ENCODE results near the gene ACTL9.
A peak's percentile ranks its signal among the peaks of the same experiment; 100 is the strongest.

The ACTL9 gene

GRCh38 chr19:8686549-8686948 lies 12.0 kb downstream of the ACTL9 start:
- DNase-seq (ENCODE audit: low read depth in 2 of 2, low spot score in 1 of 2): no peak

GRCh38 chr19:8684001-8684902 lies 14.3 kb downstream of the ACTL9 start:
- no peak for DNase-seq (ENCODE audit: low read depth in 2 of 2, low spot score in 1 of 2)

GRCh38 chr19:8682931-8683330 lies 15.7 kb downstream of the ACTL9 start:
- no peak for DNase-seq (ENCODE audit: low read depth in 2 of 2, low spot score in 1 of 2)

- DNase-seq (ENCODE audit: low read depth in 2 of 2, low spot score in 1 of 2): no peak
Measured at GRCh38 chr19:8682472-8682871, 16.1 kb downstream of the ACTL9 start.

- DNase-seq (ENCODE audit: low read depth in 2 of 2, low spot score in 1 of 2): no peak
Measured at GRCh38 chr19:8681345-8682029, 17.1 kb downstream of the ACTL9 start.

- no peak for DNase-seq (ENCODE audit: low read depth in 2 of 2, low spot score in 1 of 2)
Measured at GRCh38 chr19:8680676-8681344, 17.8 kb downstream of the ACTL9 start.

- no peak for DNase-seq (ENCODE audit: low read depth in 2 of 2, low spot score in 1 of 2)
Measured at GRCh38 chr19:8678244-8678807, 20.3 kb downstream of the ACTL9 start.

- DNase-seq (ENCODE audit: low read depth in 2 of 2, low spot score in 1 of 2): no peak
Measured at GRCh38 chr19:8675066-8675465, 23.5 kb downstream of the ACTL9 start.

- no peak for DNase-seq (ENCODE audit: low read depth in 2 of 2, low spot score in 1 of 2)
Measured at GRCh38 chr19:8673276-8673891, 25.2 kb downstream of the ACTL9 start.

- no peak for DNase-seq (ENCODE audit: low read depth in 2 of 2, low spot score in 1 of 2)
Measured at GRCh38 chr19:8666814-8667405, 31.7 kb downstream of the ACTL9 start.

- no peak for DNase-seq (ENCODE audit: low read depth in 2 of 2, low spot score in 1 of 2)
Measured at GRCh38 chr19:8665468-8666213, 33.0 kb downstream of the ACTL9 start.

- DNase-seq (ENCODE audit: low read depth in 2 of 2, low spot score in 1 of 2): no peak
Measured at GRCh38 chr19:8664671-8665057, 33.9 kb downstream of the ACTL9 start.

GRCh38 chr19:8663920-8664670 lies 34.5 kb downstream of the ACTL9 start:
- DNase-seq (ENCODE audit: low read depth in 2 of 2, low spot score in 1 of 2): no peak

GRCh38 chr19:8662263-8662662 lies 36.3 kb downstream of the ACTL9 start:
- DNase-seq (ENCODE audit: low read depth in 2 of 2, low spot score in 1 of 2): no peak

GRCh38 chr19:8659905-8660304 lies 38.7 kb downstream of the ACTL9 start:
- DNase-seq (ENCODE audit: low read depth in 2 of 2, low spot score in 1 of 2): no peak

GRCh38 chr19:8657869-8658268 lies 40.7 kb downstream of the ACTL9 start:
- DNase-seq (ENCODE audit: low read depth in 2 of 2, low spot score in 1 of 2): no peak

GRCh38 chr19:8655340-8655709 lies 43.3 kb downstream of the ACTL9 start:
- peak in 1 of 2 donors; percentile 15 for DNase-seq (ENCODE audit: low read depth in 2 of 2, low spot score in 1 of 2)

- peak; percentile 44 to 47 for DNase-seq (ENCODE audit: low read depth in 2 of 2, low spot score in 1 of 2)
Measured at GRCh38 chr19:8654591-8655339, 43.8 kb downstream of the ACTL9 start.

- no peak for DNase-seq (ENCODE audit: low read depth in 2 of 2, low spot score in 1 of 2)
Measured at GRCh38 chr19:8648240-8648639, 50.4 kb downstream of the ACTL9 start.
